Neural crest cell (in vitro differentiated cells): Measurements from ENCODE around the gene ATIC. TPM values are rescaled to one million over a fixed set of nuclear protein-coding genes. Genes with fewer than 3 reads are reported as not detected.

Experiments used
- DNase-seq: peaks from one replicate; pipeline ENCODE4 v3.0.0; 2021; ENCODE audit warnings: low read depth, mixed read lengths, low spot score
- H3K27ac Mint-ChIP-seq: one replicate; pipeline ENCODE4 v1.8.0; 2021; ENCODE audit warnings: mild to moderate bottlenecking, mixed read lengths; ENCODE audit not compliant: unreplicated experiment
- H3K27me3 Mint-ChIP-seq: 2 replicates; pipeline ENCODE4 v1.8.0; 2021; ENCODE audit warnings: low read depth, mild to moderate bottlenecking, mixed read lengths
- H3K36me3 Mint-ChIP-seq: 2 replicates; pipeline ENCODE4 v1.8.0; 2021; ENCODE audit warnings: low read depth, mild to moderate bottlenecking, mixed read lengths
- H3K4me1 Mint-ChIP-seq: 2 replicates; pipeline ENCODE4 v1.8.0; 2021; ENCODE audit warnings: mixed read lengths
- H3K4me3 Mint-ChIP-seq: one replicate; pipeline ENCODE4 v1.8.0; 2021; ENCODE audit warnings: mild to moderate bottlenecking, mixed read lengths
- H3K9me3 Mint-ChIP-seq: 2 replicates; pipeline ENCODE4 v1.8.0; 2021; ENCODE audit warnings: mixed read lengths
- CTCF ChIP-seq: fragments of 200-600 bp; sonication (generic); conservative IDR thresholded peaks from 2 replicates; pipeline ENCODE4 v1.5.0; 2021; ENCODE audit warnings: antibody characterized with exemption, mild to moderate bottlenecking
- total RNA-seq: library from RNA; stranded (reverse); gene quantifications from 2 replicates; pipeline ENCODE4 v1.2.1, GENCODE V29; 2021

The ATIC gene
- total RNA-seq, 1 donor from 2014 or later = 206 TPM

DNA sequence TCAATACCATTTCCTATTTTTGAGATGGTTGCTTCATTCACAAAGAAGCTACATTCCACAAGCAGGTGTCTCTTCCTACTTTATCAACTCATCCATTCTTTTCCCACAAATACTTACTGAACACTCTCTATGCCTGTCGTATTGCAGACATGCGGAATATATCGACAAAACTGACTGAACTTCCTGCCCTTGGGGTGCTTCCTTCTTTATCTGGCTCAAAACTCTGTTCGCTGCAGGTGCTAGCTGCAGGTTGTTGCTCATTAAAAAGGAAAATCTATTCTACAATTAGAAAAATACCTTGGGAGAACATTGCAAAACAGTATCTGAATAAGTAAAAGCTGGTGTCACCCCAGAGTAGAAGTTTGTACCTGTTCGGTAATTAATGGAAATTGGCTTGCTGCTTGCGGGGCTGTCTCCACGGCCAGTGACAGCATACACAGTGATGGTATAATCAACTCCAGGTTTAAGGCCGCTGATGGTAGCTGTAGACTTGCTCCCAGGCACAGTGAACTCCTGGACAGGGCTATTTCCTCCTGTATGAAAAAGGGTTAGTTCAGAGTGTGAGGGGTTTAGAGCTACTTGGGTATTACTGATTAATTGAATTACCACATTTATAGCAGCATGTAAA is 71.9 kb downstream of the ATIC start:
- Mint-ChIP-seq H3K9me3 (no peaks in the 10 kb centered on the region), H3K4me1 (no peaks in the 10 kb centered on the region), H3K36me3 (peaks cover 26% of the 10 kb centered on the region), H3K4me3 (no peak overlapping the region), H3K27ac (no peak overlapping the region), H3K27me3 (no peaks in the 10 kb centered on the region)
- no peak for TF ChIP-seq CTCF
- no peak for DNase-seq

GRCh38 chr2:215384710-215385109 is 72.9 kb downstream of the ATIC start:
- no peaks in the 10 kb centered on the region for H3K4me1 Mint-ChIP-seq
- no peaks in the 10 kb centered on the region for H3K9me3 Mint-ChIP-seq
- no peaks in the 10 kb centered on the region for H3K27me3 Mint-ChIP-seq
- H3K36me3 Mint-ChIP-seq = peaks cover 21% of the 10 kb centered on the region
- DNase-seq = no peak
- TF ChIP-seq CTCF = no peak
- no peak overlapping the region for H3K4me3 Mint-ChIP-seq
- no peak overlapping the region for H3K27ac Mint-ChIP-seq

DNA sequence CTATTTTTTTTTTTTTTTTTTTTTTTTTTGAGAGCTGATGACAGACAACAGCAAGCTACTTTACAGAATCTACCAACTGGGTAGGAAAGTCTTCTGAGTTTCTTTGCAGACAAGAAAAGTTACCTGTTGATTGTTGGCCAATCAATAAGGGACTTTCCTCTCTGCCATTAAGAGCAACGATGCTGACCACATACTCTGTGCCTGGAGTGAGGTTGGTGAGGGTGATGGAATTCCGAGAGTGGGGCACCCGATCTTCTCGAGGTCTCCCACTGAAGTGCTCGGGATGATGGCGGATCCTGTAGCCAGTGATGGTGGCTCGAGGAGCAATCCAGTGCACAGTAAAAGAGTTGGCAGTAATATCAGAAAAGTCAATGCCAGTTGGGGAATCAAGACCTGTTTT is 74.7 kb downstream of the ATIC start:
- H3K9me3 Mint-ChIP-seq = no peaks in the 10 kb centered on the region
- H3K27me3 Mint-ChIP-seq = no peaks in the 10 kb centered on the region
- TF ChIP-seq CTCF = no peak
- H3K36me3 Mint-ChIP-seq = peaks cover 17% of the 10 kb centered on the region
- H3K27ac Mint-ChIP-seq = no peak overlapping the region
- no peaks in the 10 kb centered on the region for H3K4me1 Mint-ChIP-seq
- H3K4me3 Mint-ChIP-seq = no peak overlapping the region
- DNase-seq = no peak

DNA sequence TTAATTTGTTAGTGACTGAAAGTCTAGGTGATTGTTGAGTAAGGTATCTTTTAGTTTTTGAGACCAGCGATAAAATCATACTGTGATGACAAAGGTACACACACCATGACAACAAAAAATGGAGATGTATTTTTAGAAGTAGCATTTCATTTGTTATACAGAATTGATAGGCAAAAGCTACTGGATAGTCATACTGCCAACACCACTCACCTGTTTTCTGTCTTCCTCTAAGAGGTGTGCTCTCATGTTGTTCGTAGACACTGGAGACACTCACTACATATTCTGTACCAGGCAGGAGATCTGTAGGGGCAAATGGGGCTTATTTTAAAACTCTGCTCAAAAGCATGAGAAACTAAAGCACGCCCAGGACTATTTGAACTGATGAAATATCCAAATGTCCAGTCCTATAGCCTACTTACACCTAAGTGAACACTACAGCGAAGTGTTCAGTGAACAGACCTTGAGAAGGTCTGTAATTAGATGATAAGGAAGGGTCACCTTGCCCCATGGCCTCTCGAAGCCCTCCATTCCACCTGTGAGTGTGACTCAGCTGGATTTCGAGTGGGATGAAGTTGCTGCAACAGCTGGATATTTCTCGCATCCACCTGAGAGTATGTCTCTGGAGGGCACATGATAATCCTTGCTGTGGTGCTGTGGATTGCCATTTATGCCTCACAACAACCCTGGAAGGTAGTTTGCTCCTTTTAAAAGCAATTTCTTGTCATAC is 76.3 kb downstream of the ATIC start:
- no peaks in the 10 kb centered on the region for H3K27me3 Mint-ChIP-seq
- no peak overlapping the region for H3K4me3 Mint-ChIP-seq
- no peaks in the 10 kb centered on the region for H3K9me3 Mint-ChIP-seq
- DNase-seq = no peak
- peaks cover 20% of the 10 kb centered on the region for H3K36me3 Mint-ChIP-seq
- H3K4me1 Mint-ChIP-seq = no peaks in the 10 kb centered on the region
- no peak overlapping the region for H3K27ac Mint-ChIP-seq
- TF ChIP-seq CTCF = no peak

- H3K27ac Mint-ChIP-seq = no peak overlapping the region
- H3K4me1 Mint-ChIP-seq = no peaks in the 10 kb centered on the region
- peaks cover 21% of the 10 kb centered on the region for H3K36me3 Mint-ChIP-seq
- no peak for DNase-seq
- H3K4me3 Mint-ChIP-seq = no peak overlapping the region
- no peak for TF ChIP-seq CTCF
- H3K9me3 Mint-ChIP-seq = no peaks in the 10 kb centered on the region
- H3K27me3 Mint-ChIP-seq = no peaks in the 10 kb centered on the region
Observed at GRCh38 chr2:215390550-215390913, 78.7 kb downstream of the ATIC start.
